ENCODE results near the gene NFAT5.

NFAT5 gene

DNA sequence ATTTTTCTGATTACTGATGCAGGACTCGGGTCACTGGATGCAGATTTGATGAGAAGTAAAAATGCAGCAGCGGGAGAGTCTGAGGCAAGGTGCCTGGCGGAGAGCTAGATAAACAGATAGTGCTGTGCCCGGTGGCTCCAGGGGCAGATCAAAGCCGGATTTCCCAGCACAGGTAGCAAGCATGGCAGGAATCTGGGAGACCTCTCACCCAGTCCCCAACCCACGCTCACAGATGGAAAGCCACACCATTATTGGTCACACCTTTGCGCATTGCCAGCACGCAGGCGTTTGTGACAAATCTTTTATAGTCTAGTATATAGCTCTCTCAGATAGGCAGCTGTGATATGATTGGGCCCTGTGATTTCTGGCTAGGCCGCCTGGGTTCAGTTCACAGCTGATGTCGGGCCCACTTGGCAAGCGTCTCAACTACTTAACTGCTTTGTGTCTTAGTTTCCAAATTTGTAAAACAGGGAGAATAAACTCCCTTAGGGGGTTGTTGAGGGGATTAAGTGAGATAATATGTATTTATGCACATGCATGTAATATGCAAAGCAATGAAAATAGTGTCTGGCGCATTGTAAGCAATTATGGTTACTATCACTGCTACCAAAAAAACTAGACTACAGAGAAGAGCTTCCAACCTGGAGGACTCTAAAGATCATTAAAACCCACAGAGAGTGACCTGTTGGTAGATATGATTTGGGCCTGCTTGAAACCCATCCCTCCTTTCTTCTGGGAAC is 42.0 kb upstream of the NFAT5 start:
- Histone ChIP-seq H3K9me3 (no peaks in the 10 kb centered on the region), H3K4me3 (ENCODE audit: low read depth, low read length) (no peak overlapping the region), H3K4me1 (peaks cover 4% of the 10 kb centered on the region; the same call in 1 of the 2 replicates), H3K36me3 (no peaks in the 10 kb centered on the region), H3K27me3 (no peaks in the 10 kb centered on the region)
- no peak for TF ChIP-seq CTCF (IDR thresholded peaks at IDR 0.05; ENCODE audit: low read depth, low read length)
- no peak for DNase-seq

- Histone ChIP-seq H3K4me1 (peaks cover 16% of the 10 kb centered on the region), H3K4me3 (ENCODE audit: low read depth, low read length) (no peak overlapping the region), H3K9me3 (no peaks in the 10 kb centered on the region), H3K36me3 (no peaks in the 10 kb centered on the region), H3K27me3 (no peaks in the 10 kb centered on the region)
- no peak; the same call in 1 of the 2 replicates for TF ChIP-seq CTCF (IDR thresholded peaks at IDR 0.05; ENCODE audit: low read depth, low read length)
- DNase-seq = no peak
Measured at GRCh38 chr16:69526831-69527655, 38.7 kb upstream of the NFAT5 start.

- Histone ChIP-seq H3K9me3 (no peaks in the 10 kb centered on the region), H3K4me3 (ENCODE audit: low read depth, low read length) (no peak overlapping the region), H3K27me3 (no peaks in the 10 kb centered on the region), H3K4me1 (peaks cover 15% of the 10 kb centered on the region), H3K36me3 (no peaks in the 10 kb centered on the region)
- no peak for TF ChIP-seq CTCF (IDR thresholded peaks at IDR 0.05; ENCODE audit: low read depth, low read length)
- DNase-seq = no peak
Measured at GRCh38 chr16:69531988-69532387, 33.8 kb upstream of the NFAT5 start.

DNA sequence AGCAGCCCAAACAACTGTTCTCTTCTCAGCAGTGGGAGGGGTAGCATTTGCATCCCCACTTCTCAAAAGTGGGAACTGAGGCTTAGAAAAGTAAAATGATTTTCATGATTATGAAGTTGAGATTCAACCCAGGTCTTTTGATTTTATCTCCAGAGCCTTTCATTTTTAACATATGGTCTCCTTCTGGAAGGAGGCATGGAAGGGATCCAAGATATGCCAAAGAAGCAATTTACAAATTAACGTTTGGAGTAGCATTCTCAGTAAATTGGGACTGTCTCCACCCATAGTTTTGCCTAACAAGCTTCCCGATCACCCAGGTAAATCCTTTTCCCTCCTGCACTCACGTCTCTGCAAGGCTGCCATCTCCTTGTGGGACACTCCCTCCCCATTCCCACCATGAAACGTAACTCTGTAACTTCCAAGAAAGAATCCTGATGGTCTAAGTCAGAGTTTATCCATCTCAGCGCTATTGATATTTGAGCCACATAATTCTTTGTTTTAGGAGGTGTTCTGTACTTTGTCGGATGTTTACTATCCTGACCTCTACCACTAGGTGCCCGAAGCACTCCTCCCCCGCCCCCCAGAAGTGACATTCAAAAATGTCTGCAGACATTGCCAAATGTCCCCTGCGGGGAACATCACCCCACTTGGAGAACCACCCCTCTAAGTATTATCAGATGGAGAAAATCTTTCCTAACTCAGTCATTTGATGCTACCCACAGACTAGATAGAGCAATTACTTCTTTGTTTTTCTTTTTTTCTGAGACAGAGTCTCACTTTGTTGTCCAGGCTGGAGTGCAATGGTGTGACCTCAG is 32.9 kb upstream of the NFAT5 start:
- DNase-seq = no peak
- Histone ChIP-seq H3K27me3 (no peaks in the 10 kb centered on the region), H3K4me1 (peaks cover 18% of the 10 kb centered on the region), H3K9me3 (no peaks in the 10 kb centered on the region), H3K4me3 (ENCODE audit: low read depth, low read length) (no peak overlapping the region), H3K36me3 (no peaks in the 10 kb centered on the region)
- TF ChIP-seq CTCF (IDR thresholded peaks at IDR 0.05; ENCODE audit: low read depth, low read length) = no peak

GRCh38 chr16:69534720-69535119 is 31.0 kb upstream of the NFAT5 start:
- Histone ChIP-seq H3K4me3 (ENCODE audit: low read depth, low read length) (no peak overlapping the region), H3K36me3 (no peaks in the 10 kb centered on the region), H3K27me3 (no peaks in the 10 kb centered on the region), H3K9me3 (no peaks in the 10 kb centered on the region), H3K4me1 (peaks cover 17% of the 10 kb centered on the region)
- TF ChIP-seq CTCF (IDR thresholded peaks at IDR 0.05; ENCODE audit: low read depth, low read length) = no peak
- no peak for DNase-seq

Data from BE2C (cell line).